Erythroblast (primary cell): Measurements from ENCODE around the gene CELA2A.
"Not testable (repeated sequence)": the region's sequence is repeated elsewhere in the genome, so short reads cannot be mapped to it uniquely, and the experiment has no call there.

Source experiments
- DNase-seq, 2 experiments: peaks; one replicate each; lab custom pipeline; 2025; lab: John Stamatoyannopoulos, UW
- GATA1 ChIP-seq: IDR thresholded peaks from 2 replicates; pipeline ENCODE4 v1.6.1; 2011; ENCODE audit warnings: low read depth, mild to moderate bottlenecking, control low read depth, low read length, moderate library complexity
- POLR2A ChIP-seq: IDR thresholded peaks from 2 replicates; pipeline ENCODE4 v1.6.1; 2011; ENCODE audit warnings: mild to moderate bottlenecking, low read length

CELA2A gene

DNA sequence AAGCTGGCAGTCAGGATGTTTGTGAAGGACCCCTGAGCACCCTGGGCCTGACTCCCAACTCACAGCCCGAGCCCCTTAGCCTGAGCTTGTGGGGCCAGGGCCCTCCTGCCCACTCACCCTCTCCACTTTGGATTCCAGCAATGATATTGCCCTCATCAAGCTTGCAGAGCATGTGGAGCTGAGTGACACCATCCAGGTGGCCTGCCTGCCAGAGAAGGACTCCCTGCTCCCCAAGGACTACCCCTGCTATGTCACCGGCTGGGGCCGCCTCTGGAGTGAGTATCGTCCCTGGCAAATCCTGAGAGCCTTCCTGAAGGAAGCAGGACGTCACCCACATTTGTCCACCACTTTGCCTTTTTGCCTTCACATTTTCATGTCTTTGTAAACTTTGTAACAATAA lies 13.3 kb upstream of the CELA2A start:
- TF ChIP-seq POLR2A (no peak), GATA1 (no peak)

GRCh38 chr1:15444468-15445389 lies 11.8 kb upstream of the CELA2A start:
- no peak for DNase-seq
- no peak for TF ChIP-seq GATA1
- no peak for TF ChIP-seq POLR2A

More for the DNA sequence above, 13.3 kb upstream of the CELA2A start:
- no peak for DNase-seq

- TF ChIP-seq POLR2A: no peak
- no peak for TF ChIP-seq GATA1
- DNase-seq: no peak
Observed at GRCh38 chr1:15445390-15446122, 11.0 kb upstream of the CELA2A start.

DNA sequence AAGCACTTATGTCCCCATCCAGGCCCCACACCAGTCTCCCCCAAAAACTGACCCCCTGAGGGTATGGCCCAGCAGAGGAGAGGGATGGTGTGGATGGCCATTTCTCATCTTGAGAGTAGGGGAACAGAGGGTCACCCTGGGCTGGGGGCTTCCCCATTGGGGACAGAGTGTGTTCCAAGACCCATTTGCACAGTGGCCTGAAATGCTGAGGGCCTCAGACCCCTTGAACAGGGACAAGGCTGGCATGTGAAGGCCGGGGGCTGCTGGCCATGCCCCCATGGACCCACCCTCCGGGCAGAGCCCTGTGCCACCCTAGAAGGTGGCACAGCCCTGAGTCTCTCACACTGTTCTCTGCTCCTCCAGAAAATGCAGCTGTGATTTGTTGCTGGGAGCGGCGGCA lies 10.3 kb upstream of the CELA2A start:
- no peak for DNase-seq
- TF ChIP-seq POLR2A (no peak), GATA1 (no peak)

DNA sequence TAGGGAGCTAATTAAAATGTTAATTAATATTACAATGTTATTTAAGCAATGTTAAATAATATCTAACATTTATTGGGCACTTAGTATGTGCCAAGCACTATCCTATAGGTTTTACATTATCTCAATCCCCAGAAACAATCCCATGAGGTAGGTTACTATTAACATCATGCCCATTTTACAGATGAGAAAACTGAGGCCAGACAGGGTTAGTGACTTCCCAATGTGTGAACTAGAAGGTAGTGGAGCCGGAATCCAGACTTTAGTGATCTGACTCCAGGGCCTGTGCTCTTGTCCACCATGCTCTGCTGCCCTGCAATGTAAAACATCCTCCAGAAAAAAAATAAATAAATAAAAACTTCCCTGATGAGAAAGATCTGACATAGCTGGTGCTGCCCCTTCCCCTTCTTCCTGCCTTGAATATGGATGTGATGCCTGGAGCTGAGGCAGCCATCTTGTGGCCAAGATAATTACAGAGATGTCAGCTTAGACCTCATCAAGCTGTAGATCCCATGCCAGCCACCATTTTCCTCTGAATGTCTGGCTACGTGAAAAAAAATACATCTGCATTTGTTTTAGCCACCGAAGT lies 7.6 kb upstream of the CELA2A start:
- DNase-seq: no peak
- TF ChIP-seq GATA1: no peak
- no peak for TF ChIP-seq POLR2A

DNA sequence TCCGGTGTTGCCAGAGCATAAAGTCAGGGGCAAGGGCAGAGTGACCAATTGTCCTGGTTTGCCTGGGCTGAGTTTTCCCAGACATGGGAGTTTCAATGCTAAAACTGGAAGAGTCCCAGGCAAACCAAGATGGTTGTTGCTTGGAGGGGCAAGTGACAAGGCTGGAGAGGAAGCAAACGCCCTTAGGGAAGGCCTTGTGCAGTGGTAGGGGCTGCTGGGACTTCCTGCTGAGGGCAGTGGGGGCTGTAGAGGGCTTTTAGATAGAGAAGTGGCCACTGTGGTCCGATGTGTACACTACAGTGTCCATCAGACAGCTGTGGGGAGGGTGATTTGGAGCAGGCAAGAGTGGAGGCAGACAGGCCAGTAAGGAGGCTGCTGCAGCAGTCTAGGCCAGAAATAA lies 7.0 kb upstream of the CELA2A start:
- TF ChIP-seq GATA1 (no peak), POLR2A (no peak)
- no peak for DNase-seq

- DNase-seq: no peak
- TF ChIP-seq GATA1 (no peak), POLR2A (no peak)
Observed at GRCh38 chr1:15451014-15451722, 5.4 kb upstream of the CELA2A start.

- DNase-seq: no peak
- no peak for TF ChIP-seq GATA1
- TF ChIP-seq POLR2A: no peak
Observed at GRCh38 chr1:15452216-15452615, 4.3 kb upstream of the CELA2A start.

- DNase-seq: no peak
- no peak for TF ChIP-seq GATA1
- TF ChIP-seq POLR2A: no peak
Observed at GRCh38 chr1:15452866-15453571, 3.5 kb upstream of the CELA2A start.

- no peak for DNase-seq
- no peak for TF ChIP-seq GATA1
- no peak for TF ChIP-seq POLR2A
Observed at GRCh38 chr1:15453734-15454133, 2.8 kb upstream of the CELA2A start.

GRCh38 chr1:15454256-15454655 lies 2.3 kb upstream of the CELA2A start:
- no peak for DNase-seq
- TF ChIP-seq POLR2A (no peak), GATA1 (no peak)

- TF ChIP-seq POLR2A (no peak), GATA1 (no peak)
- no peak for DNase-seq
Observed at GRCh38 chr1:15455522-15455921, 1.0 kb upstream of the CELA2A start.

DNA sequence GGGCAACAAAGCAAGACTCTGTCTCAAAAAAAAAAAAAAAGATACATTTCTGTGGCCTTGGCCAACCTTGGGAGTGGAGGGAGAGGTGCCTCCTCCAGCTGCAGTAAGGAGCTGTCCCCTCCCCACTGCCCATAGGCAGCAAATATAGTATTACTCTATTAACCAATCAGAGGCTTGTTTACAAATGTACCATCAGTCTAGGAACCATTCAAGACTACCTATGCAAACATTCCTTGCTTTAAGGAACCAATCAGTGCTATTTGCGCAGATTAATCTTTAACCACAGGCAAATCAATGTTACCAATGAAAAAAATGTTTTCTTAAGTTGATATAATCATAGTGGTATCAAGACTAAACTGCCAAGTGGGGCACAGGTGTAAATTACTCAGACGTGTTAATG lies 1.1 kb downstream of the CELA2A start:
- TF ChIP-seq GATA1: no peak
- TF ChIP-seq POLR2A: no peak
- DNase-seq: no peak

DNA sequence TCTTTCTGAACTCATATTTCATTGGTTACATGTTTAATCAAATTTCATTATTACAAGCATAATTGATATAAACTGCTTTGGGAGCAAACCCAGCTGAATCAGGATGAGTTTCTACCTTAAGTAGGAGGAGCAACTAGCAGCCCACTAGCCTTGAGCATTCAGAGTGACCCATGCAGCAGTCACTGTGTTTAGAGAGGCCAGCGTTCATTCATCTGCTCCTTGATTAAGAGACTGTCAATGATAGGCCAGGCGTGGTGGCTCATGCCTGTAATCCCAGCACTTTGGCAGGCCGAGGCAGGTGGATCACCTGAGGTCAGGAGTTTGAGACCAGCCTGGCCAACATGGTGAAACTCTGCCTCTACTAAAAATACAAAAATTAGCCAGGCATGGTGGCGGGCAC lies 1.9 kb downstream of the CELA2A start:
- not testable (repeated sequence) for DNase-seq
